ENCODE data around the gene OVOL2. TPM values are rescaled to one million over a fixed set of nuclear protein-coding genes. Genes with fewer than 3 reads are reported as not detected.
A peak's percentile ranks its signal among the peaks of the same experiment; 100 is the strongest.

The OVOL2 gene
- total RNA-seq, 1 donor from 2014 or later: not detected

DNA sequence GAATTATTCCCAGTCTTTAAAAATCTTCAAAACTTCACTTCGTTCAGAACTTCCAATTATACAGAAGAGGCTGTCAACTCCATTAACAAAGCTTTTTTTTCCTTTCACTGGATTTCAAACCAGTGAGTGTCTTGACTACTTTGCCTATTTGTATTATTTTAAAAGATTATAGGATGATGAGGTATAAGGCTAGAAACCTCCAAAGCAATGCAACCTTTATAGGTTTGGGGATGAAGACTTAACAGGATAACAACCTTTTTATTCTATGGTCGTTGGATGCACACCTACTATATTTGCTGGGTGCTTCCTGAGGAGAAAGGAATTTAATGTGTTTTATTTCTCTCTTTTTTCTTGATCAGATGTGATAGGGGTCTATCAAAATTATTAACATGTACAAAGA, 1.9 kb upstream of the OVOL2 start:
- Histone ChIP-seq H3K4me3 (no peak overlapping the region), H3K4me1 (peaks cover 24% of the 10 kb centered on the region), H3K27me3 (ENCODE audit: low read depth) (peaks cover 100% of the 10 kb centered on the region), H3K27ac (replicated peaks) (no peak overlapping the region), H3K9me3 (replicated peaks) (no peaks in the 10 kb centered on the region), H3K36me3 (no peaks in the 10 kb centered on the region)
- intact Hi-C loops (cut with micrococcal nuclease): no loop called here
- DNase-seq: no peak
- TF ChIP-seq, protein P1, sequence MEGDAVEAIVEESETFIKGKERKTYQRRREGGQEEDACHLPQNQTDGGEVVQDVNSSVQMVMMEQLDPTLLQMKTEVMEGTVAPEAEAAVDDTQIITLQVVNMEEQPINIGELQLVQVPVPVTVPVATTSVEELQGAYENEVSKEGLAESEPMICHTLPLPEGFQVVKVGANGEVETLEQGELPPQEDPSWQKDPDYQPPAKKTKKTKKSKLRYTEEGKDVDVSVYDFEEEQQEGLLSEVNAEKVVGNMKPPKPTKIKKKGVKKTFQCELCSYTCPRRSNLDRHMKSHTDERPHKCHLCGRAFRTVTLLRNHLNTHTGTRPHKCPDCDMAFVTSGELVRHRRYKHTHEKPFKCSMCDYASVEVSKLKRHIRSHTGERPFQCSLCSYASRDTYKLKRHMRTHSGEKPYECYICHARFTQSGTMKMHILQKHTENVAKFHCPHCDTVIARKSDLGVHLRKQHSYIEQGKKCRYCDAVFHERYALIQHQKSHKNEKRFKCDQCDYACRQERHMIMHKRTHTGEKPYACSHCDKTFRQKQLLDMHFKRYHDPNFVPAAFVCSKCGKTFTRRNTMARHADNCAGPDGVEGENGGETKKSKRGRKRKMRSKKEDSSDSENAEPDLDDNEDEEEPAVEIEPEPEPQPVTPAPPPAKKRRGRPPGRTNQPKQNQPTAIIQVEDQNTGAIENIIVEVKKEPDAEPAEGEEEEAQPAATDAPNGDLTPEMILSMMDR (IDR thresholded peaks at IDR 0.05; ENCODE audit: borderline replicate concordance): no peak

DNA sequence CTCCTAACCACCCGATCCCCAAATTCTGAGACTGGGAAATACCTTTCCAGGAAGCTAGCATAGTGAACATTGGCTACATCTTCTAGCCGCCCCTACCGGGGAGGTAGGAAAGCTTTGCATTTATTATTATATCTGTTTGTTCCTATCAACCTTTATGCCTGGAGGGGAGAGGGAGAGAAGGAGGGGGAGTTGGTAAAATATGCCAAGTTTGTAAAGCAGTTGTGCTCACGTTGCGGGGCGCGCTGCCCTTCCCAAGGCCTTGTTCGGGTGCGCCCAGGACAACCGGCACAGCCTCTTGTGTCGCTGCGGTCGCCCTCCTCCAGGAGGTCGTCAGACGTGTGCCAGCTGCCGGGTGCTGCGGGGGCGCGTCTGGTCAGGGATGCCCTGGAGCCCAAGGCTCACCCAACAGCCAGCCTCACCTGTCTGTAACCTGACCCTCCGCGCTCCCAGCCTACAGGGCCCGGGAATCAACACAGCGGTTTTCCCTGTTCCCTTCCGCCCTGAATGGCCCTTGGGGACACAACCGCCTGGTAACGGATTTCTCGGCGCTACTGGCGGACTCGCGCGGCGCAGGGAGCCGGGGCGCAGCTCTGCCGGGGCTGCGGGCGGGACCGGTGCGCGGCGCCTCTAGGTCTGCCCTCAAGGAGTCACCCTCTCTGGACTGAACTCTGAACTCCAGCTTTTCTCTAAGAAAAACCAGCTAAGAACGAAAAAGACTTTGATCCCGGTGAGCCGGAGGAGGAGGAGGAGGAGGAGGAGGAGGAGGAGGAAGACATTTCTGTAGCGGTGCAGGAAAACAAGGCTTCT, 1.1 kb upstream of the OVOL2 start:
- no peak for DNase-seq
- Histone ChIP-seq H3K4me3 (peak overlapping the region; percentile 42), H3K36me3 (no peaks in the 10 kb centered on the region), H3K9me3 (replicated peaks) (no peaks in the 10 kb centered on the region), H3K27ac (replicated peaks) (no peak overlapping the region), H3K4me1 (peaks cover 24% of the 10 kb centered on the region), H3K27me3 (ENCODE audit: low read depth) (peaks cover 100% of the 10 kb centered on the region)
- intact Hi-C loops (cut with micrococcal nuclease): no loop called here
- TF ChIP-seq, protein P1 (IDR thresholded peaks at IDR 0.05; ENCODE audit: borderline replicate concordance): no peak

DNA sequence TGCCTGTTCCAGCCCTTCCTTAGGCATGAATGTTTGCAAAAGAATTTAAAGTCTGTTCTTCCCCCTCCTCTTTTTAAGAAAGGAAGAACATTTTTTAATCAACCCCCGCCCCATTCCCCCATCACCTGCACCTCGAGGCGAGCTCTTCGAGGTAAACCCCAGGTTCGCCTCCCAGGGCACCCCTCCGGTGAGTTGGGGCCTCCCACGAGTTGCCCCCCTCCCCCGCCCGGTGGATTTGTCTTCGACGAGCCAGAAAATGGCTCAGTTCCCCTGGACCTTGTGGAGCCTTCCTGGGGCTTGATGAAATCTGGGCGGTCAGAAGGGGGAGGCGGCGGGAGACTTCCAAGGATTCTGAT, 256 bp upstream of the OVOL2 start:
- Histone ChIP-seq H3K4me1 (peaks cover 24% of the 10 kb centered on the region), H3K27ac (replicated peaks) (no peak overlapping the region), H3K9me3 (replicated peaks) (no peaks in the 10 kb centered on the region), H3K4me3 (peak overlapping the region; percentile 58), H3K36me3 (no peaks in the 10 kb centered on the region), H3K27me3 (ENCODE audit: low read depth) (peaks cover 100% of the 10 kb centered on the region)
- intact Hi-C loops (cut with micrococcal nuclease): no loop called here
- TF ChIP-seq, protein P1 (IDR thresholded peaks at IDR 0.05; ENCODE audit: borderline replicate concordance): no peak
- DNase-seq: no peak

DNA sequence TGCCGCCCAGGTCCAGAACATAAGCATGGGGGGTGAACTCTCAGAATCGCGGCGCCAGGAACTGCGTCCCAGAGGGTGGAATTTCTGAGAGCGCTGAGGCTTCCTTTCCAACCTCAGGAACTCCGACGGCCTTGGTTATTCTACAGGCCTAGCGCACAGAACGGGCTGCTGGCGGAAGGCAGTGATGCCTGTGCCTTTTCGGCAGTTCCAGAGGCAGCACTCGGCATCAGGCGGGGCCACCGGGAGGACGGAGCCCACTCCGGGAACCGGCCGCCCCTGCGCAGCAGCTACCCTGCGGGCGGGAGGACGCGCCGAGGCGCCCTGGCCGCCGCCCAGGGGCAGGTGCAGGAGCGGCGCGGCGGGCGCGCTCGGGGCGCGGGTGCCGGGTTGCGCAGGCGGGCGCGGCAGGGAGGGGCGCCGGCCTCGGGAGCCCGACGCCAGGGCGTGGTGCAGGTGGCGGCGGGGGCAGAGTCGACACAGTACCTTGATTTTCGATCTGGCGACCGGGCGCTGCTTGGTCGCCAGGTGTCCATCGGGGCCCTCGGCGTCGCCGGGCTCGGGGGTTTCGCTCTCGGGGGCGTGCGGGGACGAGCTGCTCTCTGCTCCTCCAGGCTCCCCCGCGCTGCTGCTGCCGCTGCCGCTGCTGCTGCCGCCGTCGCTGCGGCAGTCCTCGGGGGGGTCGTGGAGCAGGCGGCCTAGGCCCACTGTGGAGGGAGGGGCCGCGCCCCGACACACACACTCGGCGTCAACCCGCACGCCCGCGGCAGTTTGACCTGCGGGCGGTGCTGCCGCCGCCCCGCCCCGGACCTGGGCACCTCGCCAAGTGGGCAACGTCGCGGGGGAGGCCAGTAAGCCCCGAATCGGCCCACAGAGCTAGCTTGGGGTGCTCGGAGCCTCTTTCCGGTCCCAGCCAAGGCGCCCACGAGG, 1.3 kb downstream of the OVOL2 start:
- no peak for DNase-seq
- Histone ChIP-seq H3K4me3 (peak overlapping the region; percentile 58), H3K27me3 (ENCODE audit: low read depth) (peaks cover 100% of the 10 kb centered on the region), H3K27ac (replicated peaks) (no peak overlapping the region), H3K36me3 (no peaks in the 10 kb centered on the region), H3K4me1 (peaks cover 24% of the 10 kb centered on the region), H3K9me3 (replicated peaks) (no peaks in the 10 kb centered on the region)
- intact Hi-C loops (cut with micrococcal nuclease): no loop called here
- TF ChIP-seq, protein P1 (IDR thresholded peaks at IDR 0.05; ENCODE audit: borderline replicate concordance): no peak

DNA sequence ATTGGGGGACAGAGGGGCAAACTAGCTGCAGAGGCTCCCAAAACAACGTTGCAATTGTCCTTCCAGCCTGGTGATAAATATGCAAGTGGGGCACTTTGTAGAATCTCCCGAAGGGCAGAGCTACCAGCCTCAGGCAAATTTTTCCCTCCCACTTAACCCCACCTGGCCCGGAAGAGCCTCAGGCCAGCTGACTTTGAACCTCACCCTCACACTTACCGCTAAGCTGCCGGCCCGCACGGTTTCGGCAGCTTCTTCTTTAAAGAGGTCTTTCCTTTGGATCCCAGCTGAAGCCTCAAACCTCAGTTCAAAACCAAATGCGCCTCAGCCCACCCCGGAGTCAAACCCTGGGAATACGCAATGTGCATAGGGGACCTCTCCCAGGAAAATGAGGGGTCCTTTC, 2.5 kb downstream of the OVOL2 start:
- Histone ChIP-seq H3K27me3 (ENCODE audit: low read depth) (peaks cover 100% of the 10 kb centered on the region), H3K9me3 (replicated peaks) (no peaks in the 10 kb centered on the region), H3K36me3 (no peaks in the 10 kb centered on the region), H3K4me3 (no peak overlapping the region), H3K4me1 (peaks cover 24% of the 10 kb centered on the region), H3K27ac (replicated peaks) (no peak overlapping the region)
- TF ChIP-seq, protein P1 (IDR thresholded peaks at IDR 0.05; ENCODE audit: borderline replicate concordance): no peak
- DNase-seq: no peak
- intact Hi-C loops (cut with micrococcal nuclease): no loop called here

All from left ventricle myocardium inferior (tissue), 1 donor.